ENCODE data around the gene HIPK1. TPM values are rescaled to one million over a fixed set of nuclear protein-coding genes. Genes with fewer than 3 reads are reported as not detected.

The HIPK1 gene
- total and polyA plus RNA-seq, 2 of the 13 experiments (the other 11 are each of a cell fraction or from before 2014, with no cell fraction given), result 20.8 to 33.4 TPM

GRCh38 chr1:113929750-113930498 lies 800 bp downstream of the HIPK1 start (continued):
- TF ChIP-seq MTA1 (CRISPR knock-in tag; IDR thresholded peaks at IDR 0.05; ENCODE audit: borderline replicate concordance), result no peak
- TF ChIP-seq ATAD3A (CRISPR knock-in tag; IDR thresholded peaks at IDR 0.05), result no peak

GRCh38 chr1:113930499-113931161 lies 1.5 kb downstream of the HIPK1 start:
- ChIA-PET CTCF (ENCODE audit: low intra/inter-chr PET ratio, low total read pairs) (no interaction called here), POLR2A (interaction anchor here (1.2 to 4.4 kb wide), 7 partner anchors 9 to 171 kb away, joined by 3 to 102 read pairs (median 10); partner anchors contain the start of genes AP4B1, DCLRE1B, PHTF1 and RSBN1)
- Histone ChIP-seq H2AFZ (ENCODE audit: low read length) (no peak overlapping the region), H4K20me1 (ENCODE audit: insufficient read depth, low read length) (peaks cover 17% of the 10 kb centered on the region), H3K4me3 (replicated peaks in 1 of 3; ENCODE audit: insufficient read depth in 1 of 3, low read depth in 2 of 3, low read length in 3 of 3) (peak overlapping the region; percentile 90 to 99 (median 99)), H3K36me3 (replicated peaks in 1 of 2; ENCODE audit: control insufficient read depth in 1 of 2, insufficient read depth in 2 of 2, low read length in 2 of 2) (no peaks in the 10 kb centered on the region), H3K9me3 (ENCODE audit: low read length) (no peaks in the 10 kb centered on the region), H3K4me1 (ENCODE audit: insufficient read depth, low read length) (peaks cover 58% of the 10 kb centered on the region), H3K27me3 (ENCODE audit: control insufficient read depth in 1 of 2, insufficient read depth in 2 of 2, low read length in 2 of 2) (no peaks in the 10 kb centered on the region; a peak in 1 of 5 replicates), H3K27ac (ENCODE audit: extremely low read length, insufficient read depth, low read length) (peak overlapping the region; percentile 99), H3K9ac (ENCODE audit: insufficient read depth, low read depth, low read length) (peak overlapping the region; percentile 96), H3K4me2 (ENCODE audit: low read depth, low read length) (peak overlapping the region; percentile 81), H3K79me2 (ENCODE audit: insufficient read depth, low read length) (peaks cover 58% of the 10 kb centered on the region)
- no peak for FAIRE-seq
- no TSS peak for BruUV-seq (replicated peaks)
- WGBS (ENCODE audit: low lambda C conversion rate), result 1% methylated on average over 8 of the region's 8 CpGs
- no peak; the same call in 2 of the 3 replicates for ATAC-seq
- in situ Hi-C loops (cut with HindIII; ENCODE audit: extremely low pct_ligation_motif_present, low pct_unique_long_range_greater_than_20kb) (no loop called here), intact Hi-C loops (cut with micrococcal nuclease; ENCODE audit: unreplicated experiment) (loop anchor here (2.0 kb wide), 1 partner anchor 18 kb away; no protein-coding TSS in a partner anchor)
- peak; percentile 20 for DNase-seq (ENCODE audit: low spot score)
- TF ChIP-seq ZXDC (CRISPR knock-in tag; IDR thresholded peaks at IDR 0.05), result no peak
- TF ChIP-seq SAP130 (CRISPR knock-in tag; IDR thresholded peaks at IDR 0.05; ENCODE audit: low read depth), result 0 out of 2 replicates have a peak, but pooled peaks have one; percentile 2
- no peak for TF ChIP-seq HNRNPL (IDR thresholded peaks at IDR 0.05; ENCODE audit: low read depth, low read length)
- TF ChIP-seq MTERF4 (CRISPR knock-in tag; IDR thresholded peaks at IDR 0.05), result 0 out of 2 replicates have a peak, but pooled peaks have one; percentile 7
- peak; percentile 38 for TF ChIP-seq HNRNPK (IDR thresholded peaks at IDR 0.05; ENCODE audit: low read depth, low read length, poor library complexity, severe bottlenecking)
- TF ChIP-seq PATZ1 (CRISPR knock-in tag; IDR thresholded peaks at IDR 0.05), result 0 out of 2 replicates have a peak, but pooled peaks have one; percentile 13
- no peak for TF ChIP-seq ATF1 (CRISPR knock-in tag; IDR thresholded peaks at IDR 0.05)
- 0 out of 2 replicates have a peak, but pooled peaks have one; percentile 18 for TF ChIP-seq ZNF652 (CRISPR knock-in tag; IDR thresholded peaks at IDR 0.05; ENCODE audit: borderline replicate concordance, low read depth)
